GM19025 (cell line): ENCODE data around the gene HIBCH.

ENCODE experiments used
- ATAC-seq: cut with Tn5 transposase; IDR thresholded peaks from one replicate; pipeline ENCODE4 v1.9.1; 2021; ENCODE audit warnings: mild to moderate bottlenecking, low read depth, moderate library complexity; ENCODE audit not compliant: unreplicated experiment

The HIBCH gene

DNA sequence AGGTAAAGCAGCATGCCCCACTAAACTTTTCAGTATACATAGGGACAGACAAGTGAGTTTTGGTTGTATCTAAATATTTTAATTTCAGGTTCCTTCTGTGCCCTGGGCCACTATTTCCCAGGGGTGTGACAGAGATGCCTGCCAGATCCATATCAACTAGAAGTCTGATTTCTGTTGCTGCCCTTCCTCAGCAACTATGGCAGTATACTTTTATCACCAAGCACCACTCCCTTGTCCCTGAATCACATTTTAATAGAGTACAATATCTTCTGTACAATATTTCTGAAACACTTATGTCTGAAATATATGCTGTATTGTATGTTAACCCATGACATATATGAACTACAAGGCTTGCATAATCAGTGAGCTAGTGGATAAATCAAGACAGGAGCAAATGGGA lies 117.6 kb downstream of the HIBCH start:
- no peak for ATAC-seq

DNA sequence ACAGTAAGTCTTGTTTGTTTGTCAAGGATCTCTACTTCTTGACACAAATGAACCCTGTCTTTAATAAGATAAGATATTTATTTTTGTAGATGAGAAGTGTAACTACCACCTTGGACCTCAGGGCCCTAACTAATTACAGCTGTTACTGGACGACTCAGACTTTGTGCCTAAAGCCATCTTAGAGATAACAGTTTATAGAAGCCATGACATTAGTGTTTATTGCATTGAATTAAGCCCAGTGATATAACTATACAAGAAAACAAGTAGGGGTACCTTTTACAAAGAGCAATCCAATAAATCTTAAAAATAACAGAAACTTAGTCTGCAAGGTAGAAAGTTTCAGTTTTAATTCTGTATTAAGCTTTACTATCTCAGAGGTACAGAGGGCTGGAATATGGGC lies 119.0 kb downstream of the HIBCH start:
- no peak for ATAC-seq

DNA sequence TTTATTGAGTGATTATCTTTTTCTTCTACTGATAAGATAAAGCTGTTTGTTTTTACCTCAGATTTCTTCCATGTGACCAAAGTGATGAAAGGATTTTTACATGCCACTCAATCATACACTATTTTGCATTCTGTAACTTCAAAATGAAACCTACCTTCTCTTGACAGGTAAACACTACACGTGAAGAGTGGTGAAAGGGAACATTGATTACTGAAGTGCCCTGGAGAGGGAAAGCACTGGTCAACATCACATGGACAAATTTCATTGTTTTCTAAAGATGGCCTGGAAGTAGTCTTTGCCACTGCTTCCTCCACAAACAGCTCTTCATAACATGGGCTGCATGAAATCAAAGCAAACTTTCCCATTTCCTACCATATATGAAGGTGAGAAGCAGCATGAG lies 120.1 kb downstream of the HIBCH start:
- no peak for ATAC-seq

DNA sequence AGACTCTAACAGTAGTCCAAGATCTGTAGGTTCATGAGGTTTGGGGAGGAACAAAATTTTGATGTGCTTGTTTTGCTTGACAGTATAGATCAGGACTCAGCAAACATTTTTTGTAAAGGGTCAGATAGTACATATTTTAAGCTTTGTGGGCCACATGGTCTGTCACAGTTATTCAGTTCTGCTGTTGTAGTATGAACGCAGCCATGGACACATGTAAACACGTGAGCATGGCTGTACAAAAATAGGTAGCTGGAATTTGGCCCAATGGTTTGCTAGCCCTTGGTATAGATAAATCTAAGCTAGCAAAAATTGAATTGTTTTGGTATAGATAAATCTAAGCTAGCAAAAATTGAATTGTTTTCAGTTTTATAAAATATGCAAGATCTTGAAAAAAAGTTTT lies 120.5 kb downstream of the HIBCH start:
- ATAC-seq = no peak

DNA sequence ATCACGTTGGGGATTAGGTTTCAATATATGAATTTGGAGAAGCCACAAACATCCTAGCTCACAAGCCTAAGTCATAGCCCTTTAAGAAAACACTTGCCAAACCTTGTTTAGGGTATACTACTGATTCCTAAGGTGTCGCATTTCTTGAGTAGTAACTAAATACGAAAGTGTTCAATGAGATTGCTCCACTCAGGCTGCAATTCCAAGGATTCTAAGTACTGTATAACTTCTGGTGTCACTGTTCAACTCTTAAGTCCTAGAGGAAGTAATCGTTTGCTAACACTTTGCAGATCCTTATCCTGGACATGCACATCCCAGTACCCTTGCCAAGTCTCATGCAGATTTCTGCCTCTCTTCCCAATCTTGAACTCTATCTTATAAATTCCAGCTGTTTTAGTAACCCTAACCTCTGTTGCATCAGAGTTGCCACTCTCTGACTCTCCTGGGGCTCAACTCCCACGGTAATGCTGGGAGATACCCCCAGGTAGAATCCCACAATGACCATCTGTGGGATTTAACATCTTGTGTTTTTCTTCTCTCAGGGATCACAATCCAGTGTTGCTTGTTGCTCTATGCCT lies 122.4 kb downstream of the HIBCH start:
- no peak for ATAC-seq

DNA sequence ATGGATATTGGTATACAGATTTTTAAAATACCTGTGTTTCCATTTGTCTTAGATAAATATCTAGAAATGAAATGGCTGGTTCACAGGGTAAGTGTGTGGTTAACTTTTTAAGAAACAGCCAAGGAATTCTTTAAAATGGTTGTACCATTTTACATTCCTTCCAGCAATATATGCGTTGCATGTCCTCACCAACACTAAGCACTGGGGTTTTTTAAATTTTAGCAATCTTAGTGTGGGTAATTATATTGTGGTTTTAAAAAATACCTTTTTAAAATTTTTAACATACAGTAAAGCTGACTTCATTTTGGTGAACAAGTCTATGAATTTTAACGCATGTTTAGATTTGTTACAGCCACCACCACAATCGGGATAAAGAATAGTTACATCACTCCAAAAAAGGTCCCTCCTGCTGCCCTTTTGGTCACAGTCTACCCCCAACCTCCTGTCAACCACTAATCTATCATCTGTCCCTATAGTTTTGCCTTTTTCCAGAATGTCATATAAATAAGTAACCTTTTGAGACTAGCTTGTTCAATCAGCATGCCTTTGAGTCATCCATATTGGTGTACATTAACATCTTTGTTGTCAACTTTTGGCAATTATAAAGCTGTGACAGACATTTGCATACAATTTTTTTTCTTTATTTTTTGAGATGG lies 129.0 kb downstream of the HIBCH start:
- ATAC-seq = no peak

DNA sequence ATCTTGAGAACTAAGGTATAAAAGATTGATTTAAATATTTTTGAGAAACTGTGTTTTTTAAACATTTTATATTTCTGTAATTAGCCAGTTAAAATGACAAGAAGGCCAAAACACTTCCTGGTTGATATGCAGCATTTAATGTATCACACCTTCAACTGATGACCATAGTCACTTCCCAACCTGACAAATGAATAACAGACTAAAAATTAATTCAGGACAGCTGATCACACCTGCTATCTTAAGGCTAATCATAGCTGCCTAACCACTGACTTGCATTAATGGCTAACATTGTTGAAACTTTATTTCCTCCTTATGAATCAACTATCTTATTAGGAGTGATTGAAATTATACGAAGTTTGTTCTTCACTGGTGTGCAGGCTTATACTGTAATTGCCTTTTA lies 131.3 kb downstream of the HIBCH start:
- ATAC-seq = no peak

DNA sequence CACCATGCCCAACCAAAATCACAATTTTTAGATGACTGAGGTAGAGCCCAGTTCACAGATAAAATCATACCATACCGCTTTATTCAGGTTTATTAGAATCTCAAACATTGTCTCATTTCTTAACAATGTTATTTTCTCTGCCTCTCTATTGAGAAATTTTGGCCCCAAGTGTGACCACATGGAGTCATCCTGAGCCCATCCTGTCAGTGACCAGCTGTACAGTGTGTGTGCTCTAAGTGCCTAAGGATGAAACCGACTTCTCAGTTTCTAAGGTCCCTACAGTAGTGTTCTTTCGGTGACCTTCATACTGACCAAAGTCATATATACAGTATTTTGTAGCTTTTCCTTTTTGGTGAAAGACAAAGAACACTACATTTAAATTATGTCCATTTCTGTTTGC lies 133.4 kb downstream of the HIBCH start:
- no peak for ATAC-seq

DNA sequence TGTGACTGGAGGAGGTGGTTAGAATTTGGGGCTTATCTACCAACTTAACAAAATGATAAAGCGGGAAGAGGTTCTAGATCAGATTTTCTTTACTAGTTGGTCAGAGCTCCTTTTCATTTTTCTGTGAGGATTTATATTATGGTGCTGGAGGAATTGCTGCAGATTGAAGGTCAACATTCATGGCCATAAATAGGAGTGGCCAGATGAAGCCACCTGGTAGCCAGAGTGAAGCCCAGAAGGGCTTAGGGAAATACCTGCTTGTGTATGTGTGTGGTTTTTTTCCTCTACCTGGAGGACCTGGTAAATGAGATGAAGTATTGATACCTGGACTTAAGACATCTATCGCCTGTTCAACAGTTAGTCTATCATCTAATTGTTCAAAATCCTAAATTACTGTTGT lies 134.2 kb downstream of the HIBCH start:
- no peak for ATAC-seq

DNA sequence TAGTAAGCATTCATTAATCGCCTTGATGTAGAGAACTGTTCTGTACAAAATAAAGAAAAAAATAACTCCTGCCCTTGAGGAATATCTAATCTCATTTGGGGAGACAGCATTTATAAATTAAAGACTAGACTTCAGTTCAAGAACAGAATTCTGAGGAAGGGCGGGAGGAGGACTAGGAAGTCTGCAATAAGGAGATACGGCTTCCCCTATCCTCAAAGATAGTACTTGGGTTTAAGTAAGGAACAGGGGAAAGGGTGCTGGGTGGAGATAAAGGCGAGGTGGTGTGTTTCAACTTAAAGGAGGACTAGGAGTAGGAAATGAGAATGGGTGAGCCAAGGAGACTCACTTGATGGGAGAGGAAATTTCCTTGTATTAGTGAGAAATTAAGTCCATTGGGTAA lies 135.2 kb downstream of the HIBCH start:
- ATAC-seq = no peak

DNA sequence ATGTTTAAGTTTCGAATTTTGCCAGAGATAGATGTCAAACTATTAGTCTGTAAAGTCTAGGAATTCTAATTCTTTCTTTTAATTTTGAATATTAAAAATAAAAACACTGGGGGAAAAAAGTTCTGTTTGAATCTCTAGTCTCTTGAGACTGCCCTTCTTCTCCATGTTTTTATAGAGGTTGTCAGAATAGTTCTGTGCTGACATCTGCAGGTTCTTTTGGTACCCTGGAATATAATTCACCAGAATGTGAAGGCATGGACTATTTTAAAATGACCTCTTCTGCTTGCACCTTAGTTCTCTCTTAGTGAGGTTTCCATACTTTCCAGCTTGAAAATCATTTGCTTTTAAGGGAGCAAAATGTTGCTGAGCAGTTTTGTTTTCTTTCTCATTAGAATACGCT lies 136.1 kb downstream of the HIBCH start:
- no peak for ATAC-seq

DNA sequence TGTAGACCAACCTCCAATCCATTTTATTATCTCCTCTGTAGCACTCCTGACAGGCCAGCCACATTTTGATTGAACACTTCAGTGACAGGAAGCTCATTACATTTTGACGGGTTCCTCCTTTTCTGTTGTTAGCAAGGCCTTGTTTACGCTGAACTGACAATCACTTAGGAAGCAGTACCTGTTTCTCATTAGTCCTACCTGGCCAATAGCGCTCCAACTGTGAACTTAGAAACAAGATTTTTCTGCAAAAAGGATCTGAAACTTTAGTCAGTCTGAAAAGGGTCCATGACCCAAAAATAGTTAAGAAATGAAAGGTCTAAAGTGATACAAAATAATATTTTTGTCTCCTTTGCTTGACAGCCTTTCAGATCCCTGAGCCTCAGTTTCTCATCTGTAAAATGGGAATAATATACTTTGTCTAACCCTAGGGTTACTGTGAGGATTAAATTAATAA lies 137.5 kb downstream of the HIBCH start:
- no peak for ATAC-seq

DNA sequence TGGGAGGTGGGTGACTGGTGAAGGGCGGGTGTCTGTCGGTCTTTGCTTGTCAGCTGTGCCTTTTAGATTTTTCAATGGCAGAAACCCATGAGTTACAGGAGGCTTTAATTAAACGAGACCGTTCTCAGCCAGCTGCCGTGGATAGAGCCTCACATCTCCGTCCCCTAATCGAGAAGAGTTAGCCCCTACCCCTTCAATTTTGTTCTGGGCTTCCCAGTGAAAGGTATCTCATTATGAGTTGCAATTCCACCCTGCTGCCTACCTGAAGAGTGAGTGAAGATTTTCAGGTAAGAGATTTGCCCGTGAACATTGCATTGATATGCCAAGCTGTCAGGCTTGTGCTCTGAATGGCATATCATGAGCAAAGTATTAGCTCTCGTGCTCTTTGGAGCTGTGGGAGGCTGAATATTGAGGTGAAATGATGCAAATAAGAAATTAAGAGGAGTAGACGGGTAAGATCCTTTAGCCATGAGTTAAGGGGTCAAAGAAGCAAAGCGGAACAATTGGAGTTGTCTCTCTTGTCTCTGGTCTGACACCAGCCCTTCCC lies 138.4 kb downstream of the HIBCH start:
- no peak for ATAC-seq

DNA sequence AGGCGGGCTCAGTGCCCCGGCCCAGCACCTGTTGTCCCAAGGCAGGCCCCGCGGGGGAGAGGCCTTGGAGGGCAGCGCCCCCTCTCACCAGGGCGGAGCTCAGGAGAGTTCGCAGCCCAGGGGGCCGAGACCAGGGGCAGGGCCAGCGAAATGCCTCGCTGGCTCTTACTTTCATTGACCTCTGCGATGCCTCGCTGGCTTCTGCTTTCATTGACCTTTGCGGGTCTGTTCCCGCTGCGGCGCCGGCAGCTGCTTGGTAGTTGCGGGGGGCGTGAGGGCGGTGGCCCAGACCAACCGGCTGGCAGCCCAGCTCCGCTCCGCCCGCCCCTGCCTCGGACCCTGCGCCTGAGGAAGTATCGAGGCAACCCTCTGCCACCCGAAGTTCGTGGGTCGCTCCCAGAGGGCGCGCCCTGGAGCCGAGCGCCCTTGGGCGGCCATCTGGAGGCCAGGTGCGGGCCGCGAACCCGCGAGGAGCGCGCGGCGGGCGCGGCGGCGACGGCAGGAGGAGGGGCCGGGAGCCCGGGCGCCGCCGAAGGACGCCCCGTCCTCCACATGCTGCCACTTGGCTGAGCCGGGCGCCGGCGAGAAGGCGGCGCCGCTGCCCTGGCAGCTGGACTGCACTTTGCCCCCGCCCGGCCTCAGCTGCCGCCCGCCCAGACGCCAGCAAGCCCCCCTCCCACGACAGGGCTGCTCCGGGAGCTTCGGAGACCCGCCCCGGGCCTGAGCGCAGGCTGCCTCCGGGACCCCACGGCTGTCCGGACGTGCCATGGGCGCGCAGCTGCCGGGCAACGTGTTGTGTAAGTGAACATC lies 139.1 kb downstream of the HIBCH start:
- ATAC-seq = peak; percentile 83

DNA sequence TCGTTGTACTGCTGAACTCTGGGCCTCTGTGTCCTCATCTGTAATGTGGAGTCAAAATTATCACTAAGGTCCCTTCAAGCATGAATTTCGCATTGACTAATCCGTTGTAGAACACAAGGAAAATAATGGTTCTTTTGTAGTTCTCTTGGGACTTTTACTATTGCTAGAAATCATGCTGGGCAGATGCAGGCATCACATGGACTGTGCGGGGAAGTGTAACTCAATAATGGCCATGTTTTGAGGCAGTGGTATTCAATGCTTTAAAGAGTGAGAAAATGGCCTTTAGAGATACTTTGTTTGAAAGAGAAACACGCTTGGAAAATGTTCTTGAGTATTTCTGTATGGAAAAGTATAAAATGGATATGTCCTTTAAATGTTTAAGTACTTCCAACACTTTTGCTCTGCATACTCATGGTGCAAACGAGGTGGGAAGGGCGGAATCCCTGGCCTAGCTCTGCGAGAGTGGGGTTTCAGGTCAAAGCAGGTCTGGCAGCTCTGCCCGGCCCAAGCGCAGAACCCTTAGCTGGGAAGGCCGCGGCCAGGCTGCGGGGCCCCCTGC lies 139.8 kb downstream of the HIBCH start:
- ATAC-seq = no peak

DNA sequence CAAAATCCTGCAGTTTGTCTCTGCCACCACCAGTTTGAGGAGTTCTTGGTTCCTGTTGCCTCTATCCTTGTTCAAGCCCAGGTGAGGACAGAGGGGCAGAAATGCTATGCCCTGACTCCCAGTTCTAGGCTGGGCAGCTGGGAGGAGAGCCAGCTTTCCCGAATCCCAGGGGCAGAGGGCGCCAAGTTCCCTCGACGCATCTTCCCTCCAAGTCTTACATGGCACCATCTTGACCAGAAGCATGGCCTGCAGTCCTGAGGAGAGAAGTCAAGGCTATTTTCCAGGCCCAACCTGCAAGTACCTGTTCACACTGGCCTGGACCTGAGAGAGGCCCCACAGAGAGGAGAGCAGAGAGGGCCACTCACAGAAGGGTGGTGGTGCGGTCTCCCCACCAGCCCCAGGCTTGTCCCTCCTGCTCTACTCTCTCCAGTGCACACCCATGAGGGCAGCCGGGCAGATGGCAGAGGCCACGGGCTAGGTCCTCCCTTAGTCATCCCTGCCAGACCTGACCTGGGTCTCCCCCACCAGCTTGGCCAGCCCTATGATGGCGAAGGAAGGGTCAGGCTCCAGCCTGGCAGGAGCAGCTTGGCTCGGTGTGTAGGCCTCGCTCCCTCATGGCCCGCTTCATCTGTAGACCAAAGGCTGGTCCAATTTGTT lies 141.4 kb downstream of the HIBCH start:
- no peak for ATAC-seq

DNA sequence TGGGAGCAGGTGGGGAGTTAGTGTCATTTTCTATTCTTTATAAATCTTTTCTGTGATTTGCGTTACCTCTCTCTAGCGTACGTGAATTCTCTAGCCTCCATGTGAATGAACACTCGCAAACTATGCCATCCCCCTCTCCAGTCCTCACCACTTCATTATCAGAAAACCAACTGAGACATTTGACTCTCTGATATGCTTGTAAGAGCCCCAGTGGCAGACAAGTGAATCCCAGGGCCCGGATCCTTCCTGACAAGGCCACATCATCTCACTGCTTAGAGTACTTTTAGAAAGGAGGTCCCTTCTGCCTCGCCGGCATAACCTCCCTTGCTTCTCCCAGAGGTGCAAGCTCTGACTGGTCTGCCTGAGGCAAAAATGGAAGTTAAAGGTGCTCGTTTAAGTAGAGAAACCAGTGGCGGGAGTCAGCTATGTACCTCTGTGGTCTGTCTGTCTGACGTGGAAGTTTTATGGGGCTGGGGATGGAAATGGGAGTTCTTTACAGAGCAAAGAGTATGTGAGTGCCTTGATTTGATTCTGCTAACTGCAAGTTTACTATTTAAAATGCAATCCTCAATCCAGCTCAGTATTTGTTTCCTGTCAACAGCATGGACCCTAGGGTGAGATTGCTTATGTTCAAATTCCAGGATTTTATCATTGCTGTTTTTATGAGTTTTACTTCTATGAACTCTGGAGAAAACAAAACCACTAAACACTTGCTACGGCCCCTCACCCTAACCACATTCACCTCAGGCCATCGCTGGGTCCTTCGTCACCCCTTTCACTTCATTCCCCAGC lies 142.2 kb downstream of the HIBCH start:
- ATAC-seq = no peak

DNA sequence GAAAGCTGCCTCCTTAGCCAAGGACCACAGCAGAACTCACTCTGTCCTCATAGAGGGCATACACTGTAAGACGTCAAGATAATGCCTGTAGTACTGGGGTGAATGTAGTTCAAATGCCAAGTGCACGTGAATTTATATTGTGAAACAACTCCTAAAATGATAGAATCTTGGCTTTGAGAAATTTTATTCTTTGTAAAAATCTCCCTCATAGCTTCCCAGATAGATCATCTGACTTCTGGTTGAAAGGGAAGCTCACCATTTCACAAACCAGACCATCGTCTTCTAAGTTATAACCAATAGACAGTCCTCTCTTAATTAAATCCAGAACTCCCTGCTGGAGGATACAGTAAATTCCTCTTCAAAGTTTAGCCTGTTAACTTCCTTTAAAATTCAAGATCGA lies 146.2 kb downstream of the HIBCH start:
- no peak for ATAC-seq

DNA sequence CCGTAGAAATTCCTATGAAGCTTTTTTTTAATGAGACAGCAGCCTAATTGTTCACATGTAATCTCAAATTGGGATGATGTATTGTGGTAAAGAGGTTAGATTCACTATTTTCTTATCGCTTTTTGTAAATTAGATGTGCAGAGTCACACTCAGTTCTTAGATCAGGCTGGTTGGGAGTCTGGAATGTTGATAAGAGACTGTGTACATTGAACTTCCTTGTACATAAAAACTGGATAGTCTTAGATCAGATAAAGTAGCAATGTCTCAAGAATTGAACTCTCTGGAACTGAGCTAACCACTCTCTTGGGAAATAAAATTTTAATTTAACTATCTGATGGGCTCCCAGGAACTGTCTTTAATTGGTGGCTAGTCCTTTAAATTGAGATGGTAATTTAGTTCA lies 149.0 kb downstream of the HIBCH start:
- no peak for ATAC-seq
